GM12878 (cell line): ENCODE results near the gene C10orf105. TPM values are rescaled to one million over a fixed set of nuclear protein-coding genes. Genes with fewer than 3 reads are reported as not detected.

Source experiments
- BCL11A ChIP-seq: IDR thresholded peaks from 2 replicates; pipeline ENCODE4 v1.6.1; 2011; ENCODE audit warnings: low read depth, low read length
- CHD1 ChIP-seq: IDR thresholded peaks from 2 replicates; pipeline ENCODE4 v1.6.1; 2012; ENCODE audit warnings: low read depth, low read length, improper control_type of control experiment
- HSF1 ChIP-seq: fragments of 150-350 bp; IDR thresholded peaks from 2 replicates; pipeline ENCODE4 v1.6.1; 2014; ENCODE audit warnings: mild to moderate bottlenecking, low read depth, low read length
- NRF1 ChIP-seq: conservative IDR thresholded peaks from 2 replicates; pipeline ENCODE4 v1.6.1; 2011; ENCODE audit warnings: mild to moderate bottlenecking, low read depth, low read length, improper control_type of control experiment
- SP1 ChIP-seq: IDR thresholded peaks from one replicate; pipeline ENCODE4 v1.6.1; 2011; ENCODE audit warnings: low read depth, low read length
- polyA plus RNA-seq, 11 experiments: library from polyadenylated mRNA; depleted of rRNA in 4 of 11; unstranded in 6 of 11; stranded (reverse) in 5 of 11; fragments of >200 nt; fragmentation: Nextera tagmentation in 4 of 11; fragmentation: Illumina TruSeq in 1 of 11; extraction: Ambion mirVana in 4 of 11; extraction: Trizol in 1 of 11; gene quantifications; 1 replicate in 1 of 11; 2 replicates in 10 of 11; pipeline versions ENCODE4 v1.2.1 to v1.2.3, GENCODE V29; 2011 to 2016; ENCODE audit warnings: inconsistent platforms in 2 of 11, missing spikeins in 2 of 11, low read depth in 1 of 11
- total RNA-seq, 4 experiments: library from RNA; depleted of rRNA in 3 of 4; stranded (reverse); fragments of >200 nt in 3 of 4; fragmentation: Illumina TruSeq in 1 of 4; extraction: Trizol in 1 of 4; gene quantifications; 2 replicates each; pipeline versions ENCODE4 v1.2.1 to v1.2.3, GENCODE V29; 2013 to 2021

Gene C10orf105
- total and polyA plus RNA-seq, 10 of the 15 experiments (the other 5 are each of a cell fraction or from before 2014, with no cell fraction given) = 0.04 to 0.06 (median 0.05) TPM; not detected in 7

- TF ChIP-seq HSF1 = no peak
- TF ChIP-seq NRF1 = no peak
- no peak for TF ChIP-seq SP1
- TF ChIP-seq CHD1 = no peak
- no peak for TF ChIP-seq BCL11A
Measured at GRCh38 chr10:71661779-71662336, 57.7 kb downstream of the C10orf105 start (continued).

Other genes starting within 250 kb of the C10orf105 start
- 8.6 and 14.7 TPM in 2 replicates for gene VSIR, start 53.7 kb upstream of the C10orf105 start, total RNA-seq (2014; rRNA removed)
- gene VSIR, start 53.7 kb upstream of the C10orf105 start, total RNA-seq (2014; rRNA removed; fragmentation: Illumina TruSeq; extraction: Trizol) = 5.1 and 5.9 TPM in 2 replicates
- 12.1 and 12.5 TPM in 2 replicates for gene VSIR, start 53.7 kb upstream of the C10orf105 start, total RNA-seq (2021)
- 0.78 and 2.4 TPM in 2 replicates for gene VSIR, start 53.7 kb upstream of the C10orf105 start, polyA plus RNA-seq (2011; rRNA removed)
- 0.76 and 6.3 TPM in 2 replicates for gene VSIR, start 53.7 kb upstream of the C10orf105 start, polyA plus RNA-seq (2014; fragmentation: Illumina TruSeq; extraction: Trizol)
- gene VSIR, start 53.7 kb upstream of the C10orf105 start, polyA plus RNA-seq (2014; fragmentation: Nextera tagmentation; extraction: Ambion mirVana) = under 1 TPM; 0.19 to 0.24 TPM
- 8.5 and 10.4 TPM in 2 replicates for gene VSIR, start 53.7 kb upstream of the C10orf105 start, polyA plus RNA-seq (2014; rRNA removed)
- gene VSIR, start 53.7 kb upstream of the C10orf105 start, polyA plus RNA-seq (2016; fragmentation: Nextera tagmentation; extraction: Ambion mirVana) = 1 to 10 TPM; 7.0 to 9.2 TPM
- gene PSAP, start 131.5 kb upstream of the C10orf105 start, total RNA-seq (2014; rRNA removed) = 287 and 299 TPM in 2 replicates
- 178 and 179 TPM in 2 replicates for gene PSAP, start 131.5 kb upstream of the C10orf105 start, total RNA-seq (2014; rRNA removed; fragmentation: Illumina TruSeq; extraction: Trizol)
- gene PSAP, start 131.5 kb upstream of the C10orf105 start, total RNA-seq (2021) = 336 and 346 TPM in 2 replicates
- gene PSAP, start 131.5 kb upstream of the C10orf105 start, polyA plus RNA-seq (2011; rRNA removed) = 190 and 232 TPM in 2 replicates
- 251 and 258 TPM in 2 replicates for gene PSAP, start 131.5 kb upstream of the C10orf105 start, polyA plus RNA-seq (2014; fragmentation: Illumina TruSeq; extraction: Trizol)
- gene PSAP, start 131.5 kb upstream of the C10orf105 start, polyA plus RNA-seq (2014; fragmentation: Nextera tagmentation; extraction: Ambion mirVana) = 100 to 1,000 TPM; 280 to 312 TPM
- gene PSAP, start 131.5 kb upstream of the C10orf105 start, polyA plus RNA-seq (2014; rRNA removed) = 309 and 310 TPM in 2 replicates
- gene PSAP, start 131.5 kb upstream of the C10orf105 start, polyA plus RNA-seq (2016; fragmentation: Nextera tagmentation; extraction: Ambion mirVana) = 100 to 1,000 TPM; 275 to 291 TPM
- gene CHST3, start 244.6 kb upstream of the C10orf105 start, total RNA-seq (2014; rRNA removed) = 0.11 and 0.16 TPM in 2 replicates
- 0.04 and 0.05 TPM in 2 replicates for gene CHST3, start 244.6 kb upstream of the C10orf105 start, total RNA-seq (2014; rRNA removed; fragmentation: Illumina TruSeq; extraction: Trizol)
- gene CHST3, start 244.6 kb upstream of the C10orf105 start, total RNA-seq (2021) = 0.13 and 0.15 TPM in 2 replicates
- gene CHST3, start 244.6 kb upstream of the C10orf105 start, polyA plus RNA-seq (2011; rRNA removed) = 0.36 and 0.50 TPM in 2 replicates
- 0.03 TPM in 1 of 2 replicates, not detected in the other for gene CHST3, start 244.6 kb upstream of the C10orf105 start, polyA plus RNA-seq (2014; fragmentation: Illumina TruSeq; extraction: Trizol)
- gene CHST3, start 244.6 kb upstream of the C10orf105 start, polyA plus RNA-seq (2014; fragmentation: Nextera tagmentation; extraction: Ambion mirVana) = under 1 TPM in 1 of 2 experiments, not detected in 1; 0.04 TPM
- gene CHST3, start 244.6 kb upstream of the C10orf105 start, polyA plus RNA-seq (2014; rRNA removed) = 0.06 TPM in 2 replicates
- gene CHST3, start 244.6 kb upstream of the C10orf105 start, polyA plus RNA-seq (2016; fragmentation: Nextera tagmentation; extraction: Ambion mirVana) = under 1 TPM in 1 of 2 experiments, not detected in 1; 0.04 TPM